Erythroblast (primary cell): ENCODE data around the gene ADIPOR2.

ENCODE experiments used
- GATA1 ChIP-seq: IDR thresholded peaks from 2 replicates; pipeline ENCODE4 v1.6.1; 2011; ENCODE audit warnings: low read depth, mild to moderate bottlenecking, control low read depth, low read length, moderate library complexity
- POLR2A ChIP-seq: IDR thresholded peaks from 2 replicates; pipeline ENCODE4 v1.6.1; 2011; ENCODE audit warnings: mild to moderate bottlenecking, low read length

GRCh38 chr12:1826867-1827705 is 136.2 kb downstream of the ADIPOR2 start:
- no peak for TF ChIP-seq POLR2A
- TF ChIP-seq GATA1: no peak
